T-helper 9 cell (primary cell): ENCODE data around the gene KEL.

ENCODE experiments used
- DNase-seq: peaks from one replicate; pipeline ENCODE4 v3.0.0-alpha.2; 2020

Gene KEL

GRCh38 chr7:142960955-142961512, 1.1 kb downstream of the KEL start:
- DNase-seq = no peak

GRCh38 chr7:142959202-142959601, 3.0 kb downstream of the KEL start:
- DNase-seq = no peak

- DNase-seq = no peak
These were observed 4.4 kb downstream of the KEL start for GRCh38 chr7:142957723-142958122.

- no peak for DNase-seq
These were observed 5.1 kb downstream of the KEL start for GRCh38 chr7:142956951-142957623.

- no peak for DNase-seq
These were observed 7.4 kb downstream of the KEL start for GRCh38 chr7:142954680-142955268.

GRCh38 chr7:142950235-142950634, 11.9 kb downstream of the KEL start:
- DNase-seq = no peak

- no peak for DNase-seq
These were observed 13.6 kb downstream of the KEL start for GRCh38 chr7:142948603-142949002.

GRCh38 chr7:142945001-142945400, 17.2 kb downstream of the KEL start:
- DNase-seq = no peak

- no peak for DNase-seq
These were observed 18.4 kb downstream of the KEL start for GRCh38 chr7:142943706-142944268.

- no peak for DNase-seq
These were observed 19.4 kb downstream of the KEL start for GRCh38 chr7:142942746-142943145.

- DNase-seq = no peak
These were observed 20.6 kb downstream of the KEL start for GRCh38 chr7:142941541-142941940.

- no peak for DNase-seq
These were observed 21.1 kb downstream of the KEL start for GRCh38 chr7:142940966-142941535.

- no peak for DNase-seq
These were observed 22.8 kb downstream of the KEL start, which contains the start of gene LLCFC1 for GRCh38 chr7:142939226-142939910. LLCFC1 (plus strand) TSS chr7:142939484; CDS start chr7:142939622, 138 bp downstream.

- no peak for DNase-seq
These were observed 23.6 kb downstream of the KEL start for GRCh38 chr7:142938611-142939010.

GRCh38 chr7:142935941-142936565, 26.1 kb downstream of the KEL start:
- no peak for DNase-seq

GRCh38 chr7:142934056-142934455, 28.1 kb downstream of the KEL start:
- no peak for DNase-seq

GRCh38 chr7:142933624-142934023, 28.5 kb downstream of the KEL start, which contains the start of gene TRPV5:
TRPV5 (minus strand) TSS chr7:142933746; CDS start chr7:142933459, 287 bp downstream.
- no peak for DNase-seq

GRCh38 chr7:142933092-142933475, 29.1 kb downstream of the KEL start:
- no peak for DNase-seq

GRCh38 chr7:142932386-142933091, 29.6 kb downstream of the KEL start:
- no peak for DNase-seq

GRCh38 chr7:142930126-142930730, 31.9 kb downstream of the KEL start:
- DNase-seq = no peak

- DNase-seq = no peak
These were observed 34.2 kb downstream of the KEL start for GRCh38 chr7:142927949-142928348.
